HS-27A (cell line): Measurements from ENCODE around the gene NHEJ1.
A peak's percentile ranks its signal among the peaks of the same experiment; 100 is the strongest.

ENCODE experiments used
- DNase-seq: peaks from one replicate; pipeline ENCODE4 v3.0.0-alpha.2; 2012; ENCODE audit warnings: low read depth, missing footprints

The NHEJ1 gene

GRCh38 chr2:219167997-219168396 is 7.4 kb upstream of the NHEJ1 start:
- DNase-seq: no peak

GRCh38 chr2:219165058-219165911 is 4.7 kb upstream of the NHEJ1 start:
- DNase-seq: no peak

GRCh38 chr2:219163156-219163555 is 2.5 kb upstream of the NHEJ1 start:
- DNase-seq: no peak

GRCh38 chr2:219161097-219161496 is 482 bp upstream of the NHEJ1 start:
- DNase-seq: no peak

- DNase-seq: no peak
Observed at GRCh38 chr2:219159771-219160185, 837 bp downstream of the NHEJ1 start.

GRCh38 chr2:219158586-219158985 is 2.0 kb downstream of the NHEJ1 start:
- DNase-seq: no peak

- no peak for DNase-seq
Observed at GRCh38 chr2:219158025-219158424, 2.6 kb downstream of the NHEJ1 start.

GRCh38 chr2:219157396-219157795 is 3.2 kb downstream of the NHEJ1 start:
- DNase-seq: no peak

GRCh38 chr2:219155054-219155644 is 5.5 kb downstream of the NHEJ1 start:
- no peak for DNase-seq

GRCh38 chr2:219149667-219150066 is 10.9 kb downstream of the NHEJ1 start:
- DNase-seq: no peak

GRCh38 chr2:219142329-219142728 is 18.3 kb downstream of the NHEJ1 start:
- DNase-seq: peak; percentile 75

GRCh38 chr2:219140722-219141121 is 19.9 kb downstream of the NHEJ1 start:
- DNase-seq: no peak

- no peak for DNase-seq
Observed at GRCh38 chr2:219133976-219134375, 26.6 kb downstream of the NHEJ1 start.

- DNase-seq: no peak
Observed at GRCh38 chr2:219131744-219132143, 28.9 kb downstream of the NHEJ1 start.

GRCh38 chr2:219131327-219131726 is 29.3 kb downstream of the NHEJ1 start:
- DNase-seq: no peak

GRCh38 chr2:219129589-219129988 is 31.0 kb downstream of the NHEJ1 start:
- no peak for DNase-seq

- no peak for DNase-seq
Observed at GRCh38 chr2:219128396-219128795, 32.2 kb downstream of the NHEJ1 start.

- DNase-seq: no peak
Observed at GRCh38 chr2:219127037-219127635, 33.5 kb downstream of the NHEJ1 start.

GRCh38 chr2:219126555-219126954 is 34.1 kb downstream of the NHEJ1 start:
- no peak for DNase-seq

- DNase-seq: no peak
Observed at GRCh38 chr2:219125886-219126270, 34.7 kb downstream of the NHEJ1 start.

- peak; percentile 77 for DNase-seq
Observed at GRCh38 chr2:219125225-219125885, 35.3 kb downstream of the NHEJ1 start.

GRCh38 chr2:219124381-219125110 is 36.1 kb downstream of the NHEJ1 start:
- no peak for DNase-seq
